GM10248 (cell line): ENCODE measurements around the gene TLR2.

Experiments used
- CTCF ChIA-PET: fragments of 300-600 bp; sonication (Branson Sonifier 250); formaldehyde crosslinking; extraction: SDS; loops from one replicate; lab custom pipeline; 2021; ENCODE audit warnings: antibody characterized with exemption; lab: Yijun Ruan, JAX
- POLR2A ChIA-PET: fragments of 350-650 bp; sonication (Branson Sonifier 250); formaldehyde crosslinking; extraction: SDS; loops from one replicate; lab custom pipeline; 2020; ENCODE audit warnings: antibody characterized with exemption; lab: Yijun Ruan, JAX
- DNase-seq: peaks from one replicate; pipeline ENCODE4 v3.0.0; 2012; ENCODE audit errors: extremely low spot score
- TF ChIP-seq, protein P1 (sequence below): IDR thresholded peaks from 2 replicates; pipeline ENCODE4 v1.5.1; 2012; ENCODE audit warnings: mild to moderate bottlenecking, low read depth; ENCODE audit errors: extremely low read depth, missing control alignments, control extremely low read depth

Gene TLR2

DNA sequence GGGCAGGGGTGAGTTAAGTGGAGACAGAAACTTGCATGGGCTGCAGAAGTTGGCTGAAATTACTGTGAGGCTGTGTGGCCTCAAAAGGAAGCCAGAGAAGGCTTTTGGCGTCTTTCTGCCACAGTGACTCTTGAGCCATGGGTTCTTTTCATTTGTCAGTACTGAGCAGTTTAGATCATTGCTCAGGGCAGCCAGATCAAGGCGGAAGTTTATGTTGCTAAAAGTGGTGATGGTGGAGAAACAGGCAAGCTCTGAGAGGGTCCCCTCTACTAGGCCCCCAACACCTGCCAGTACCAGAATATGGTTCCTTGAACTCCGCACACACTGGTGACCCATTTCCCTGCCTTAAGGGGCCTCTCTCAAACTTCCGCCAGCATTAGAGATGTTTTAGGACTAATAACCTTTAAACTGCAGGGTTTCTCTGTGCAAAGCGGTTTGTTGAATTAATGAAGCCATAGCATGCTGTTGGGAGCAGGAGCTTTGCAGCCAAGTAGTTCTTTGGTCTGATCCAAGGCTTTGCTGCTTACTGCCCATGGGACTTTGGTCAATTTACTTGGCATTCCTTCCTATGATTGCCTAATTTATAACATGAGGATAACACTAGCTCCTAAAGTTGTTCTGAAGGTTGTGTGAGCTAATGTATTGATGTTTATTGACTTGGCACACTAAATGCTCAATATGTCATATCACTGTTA, 41.2 kb downstream of the TLR2 start:
- ChIA-PET POLR2A (no interaction called here), CTCF (interaction anchor here (0.9 to 2.0 kb wide), 2 partner anchors 9 to 17 kb away, joined by 3 to 5 read pairs; no protein-coding TSS in a partner anchor)
- TF ChIP-seq, protein P1, sequence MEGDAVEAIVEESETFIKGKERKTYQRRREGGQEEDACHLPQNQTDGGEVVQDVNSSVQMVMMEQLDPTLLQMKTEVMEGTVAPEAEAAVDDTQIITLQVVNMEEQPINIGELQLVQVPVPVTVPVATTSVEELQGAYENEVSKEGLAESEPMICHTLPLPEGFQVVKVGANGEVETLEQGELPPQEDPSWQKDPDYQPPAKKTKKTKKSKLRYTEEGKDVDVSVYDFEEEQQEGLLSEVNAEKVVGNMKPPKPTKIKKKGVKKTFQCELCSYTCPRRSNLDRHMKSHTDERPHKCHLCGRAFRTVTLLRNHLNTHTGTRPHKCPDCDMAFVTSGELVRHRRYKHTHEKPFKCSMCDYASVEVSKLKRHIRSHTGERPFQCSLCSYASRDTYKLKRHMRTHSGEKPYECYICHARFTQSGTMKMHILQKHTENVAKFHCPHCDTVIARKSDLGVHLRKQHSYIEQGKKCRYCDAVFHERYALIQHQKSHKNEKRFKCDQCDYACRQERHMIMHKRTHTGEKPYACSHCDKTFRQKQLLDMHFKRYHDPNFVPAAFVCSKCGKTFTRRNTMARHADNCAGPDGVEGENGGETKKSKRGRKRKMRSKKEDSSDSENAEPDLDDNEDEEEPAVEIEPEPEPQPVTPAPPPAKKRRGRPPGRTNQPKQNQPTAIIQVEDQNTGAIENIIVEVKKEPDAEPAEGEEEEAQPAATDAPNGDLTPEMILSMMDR, result no peak
- DNase-seq, result no peak

DNA sequence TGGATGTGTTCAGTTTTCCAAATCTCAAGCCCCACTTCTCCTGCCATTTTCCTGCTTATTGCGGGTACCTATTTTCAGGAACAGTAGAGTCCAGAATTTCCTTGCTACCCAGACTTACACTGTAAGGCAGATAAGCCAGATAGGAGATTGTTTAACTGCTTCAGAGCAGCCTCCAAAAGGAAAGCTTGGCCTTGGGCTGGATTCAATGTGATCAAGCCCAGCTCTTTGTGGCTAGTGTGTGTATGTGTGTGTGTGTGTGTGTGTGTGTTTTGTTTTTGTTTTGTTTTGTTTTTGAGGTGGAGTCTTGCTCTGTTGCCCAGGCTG, 41.7 kb downstream of the TLR2 start:
- no peak for DNase-seq
- ChIA-PET POLR2A (no interaction called here), CTCF (interaction anchor here (0.9 to 2.0 kb wide), 3 partner anchors 10 to 24 kb away, joined by 3 to 6 read pairs (median 5); no protein-coding TSS in a partner anchor)
- TF ChIP-seq, protein P1, result no peak

DNA sequence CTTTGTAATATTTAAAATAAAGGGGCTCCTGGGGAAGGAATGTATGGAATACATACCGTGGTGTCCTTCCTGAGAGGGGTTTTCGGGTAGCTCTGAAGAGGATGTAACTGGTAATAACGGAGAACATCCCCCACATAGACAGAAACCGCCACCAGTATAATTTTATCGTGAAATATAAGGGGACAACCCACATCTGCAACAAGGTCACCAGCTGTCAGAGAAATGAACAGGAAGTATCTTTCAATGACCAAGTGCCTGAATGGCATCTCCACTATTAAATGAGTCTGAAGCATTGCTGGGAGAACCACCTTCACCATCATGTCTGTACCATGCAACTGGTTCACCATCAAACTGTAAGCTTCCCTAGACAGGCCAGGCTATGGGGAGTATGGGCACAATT, 44.1 kb downstream of the TLR2 start:
- ChIA-PET POLR2A (no interaction called here), CTCF (interaction anchor here (1.4 to 2.7 kb wide), 2 partner anchors 16 to 21 kb away, joined by 3 to 13 read pairs; no protein-coding TSS in a partner anchor)
- no peak for DNase-seq
- TF ChIP-seq, protein P1, result no peak

DNA sequence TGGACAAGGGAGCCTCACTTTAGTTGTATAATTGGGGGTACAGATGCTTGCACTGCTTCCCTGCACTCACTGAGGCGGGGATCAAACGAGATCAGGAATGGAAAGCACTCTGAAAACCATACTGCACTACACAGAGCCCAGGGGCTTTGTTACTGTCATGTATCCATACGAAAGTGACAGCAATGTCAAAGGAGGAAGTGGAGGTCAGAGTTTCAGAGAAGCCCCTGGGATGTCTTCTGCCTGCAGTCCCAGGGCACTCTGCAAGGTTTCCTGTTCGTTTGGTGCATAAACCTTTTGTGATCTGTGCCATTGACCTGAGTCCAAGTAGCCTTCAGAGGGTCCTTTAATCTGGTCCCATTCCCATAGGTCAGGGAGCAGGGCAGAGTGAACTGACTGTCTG, 44.6 kb downstream of the TLR2 start:
- TF ChIP-seq, protein P1, result no peak
- DNase-seq, result no peak
- CTCF ChIA-PET, result interaction anchor here (1.4 to 2.7 kb wide), 2 partner anchors 17 to 21 kb away, joined by 3 to 13 read pairs; no protein-coding TSS in a partner anchor
- POLR2A ChIA-PET, result no interaction called here

DNA sequence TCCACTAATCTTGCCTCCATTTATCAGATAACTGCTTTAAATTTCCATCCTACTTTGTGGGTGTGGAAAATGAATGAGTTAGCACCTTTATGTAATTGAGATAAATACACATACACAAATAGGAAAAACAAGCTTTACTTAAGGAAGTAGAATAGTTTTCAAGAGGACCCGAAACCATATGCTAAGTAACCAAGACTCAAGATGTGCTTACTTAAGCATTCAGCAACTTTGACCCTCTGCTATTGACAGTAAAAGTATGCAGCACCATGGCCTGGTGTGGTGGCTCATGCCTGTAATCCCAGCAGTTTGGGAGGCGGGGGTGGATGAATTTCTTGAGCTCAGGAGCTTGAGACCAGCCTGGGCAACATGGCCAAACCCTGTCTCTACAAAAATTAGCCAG, 45.8 kb downstream of the TLR2 start:
- ChIA-PET CTCF (interaction anchor here (2.7 kb wide), 1 partner anchor 20 kb away, joined by 13 read pairs; no protein-coding TSS in a partner anchor), POLR2A (no interaction called here)
- TF ChIP-seq, protein P1, result no peak
- no peak for DNase-seq

DNA sequence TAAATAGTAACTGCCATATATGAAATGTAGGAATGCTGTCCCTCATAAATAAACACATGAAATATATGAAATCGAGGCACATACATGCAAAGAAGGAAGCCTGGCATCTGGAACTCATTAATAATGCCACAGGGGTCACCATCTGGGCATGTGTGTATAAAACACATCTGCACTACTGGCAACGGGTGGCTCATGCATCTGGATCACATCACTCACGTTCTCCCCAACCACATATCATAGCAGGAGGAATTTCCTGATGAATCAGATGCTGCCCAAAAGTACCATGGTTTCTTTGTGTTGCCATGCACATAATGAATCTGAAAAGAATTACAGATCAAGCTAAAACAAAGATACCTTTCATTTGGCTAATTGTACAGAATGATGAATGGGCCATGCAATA, 47.2 kb downstream of the TLR2 start:
- DNase-seq, result no peak
- POLR2A ChIA-PET, result no interaction called here
- TF ChIP-seq, protein P1, result no peak
- CTCF ChIA-PET, result interaction anchor here (1.8 kb wide), 1 partner anchor 19 kb away, joined by 5 read pairs; no protein-coding TSS in a partner anchor
